ENCODE measurements around the gene PRRG4.
"Not testable (repeated sequence)": the region's sequence is repeated elsewhere in the genome, so short reads cannot be mapped to it uniquely, and the experiment has no call there.

Gene PRRG4

DNA sequence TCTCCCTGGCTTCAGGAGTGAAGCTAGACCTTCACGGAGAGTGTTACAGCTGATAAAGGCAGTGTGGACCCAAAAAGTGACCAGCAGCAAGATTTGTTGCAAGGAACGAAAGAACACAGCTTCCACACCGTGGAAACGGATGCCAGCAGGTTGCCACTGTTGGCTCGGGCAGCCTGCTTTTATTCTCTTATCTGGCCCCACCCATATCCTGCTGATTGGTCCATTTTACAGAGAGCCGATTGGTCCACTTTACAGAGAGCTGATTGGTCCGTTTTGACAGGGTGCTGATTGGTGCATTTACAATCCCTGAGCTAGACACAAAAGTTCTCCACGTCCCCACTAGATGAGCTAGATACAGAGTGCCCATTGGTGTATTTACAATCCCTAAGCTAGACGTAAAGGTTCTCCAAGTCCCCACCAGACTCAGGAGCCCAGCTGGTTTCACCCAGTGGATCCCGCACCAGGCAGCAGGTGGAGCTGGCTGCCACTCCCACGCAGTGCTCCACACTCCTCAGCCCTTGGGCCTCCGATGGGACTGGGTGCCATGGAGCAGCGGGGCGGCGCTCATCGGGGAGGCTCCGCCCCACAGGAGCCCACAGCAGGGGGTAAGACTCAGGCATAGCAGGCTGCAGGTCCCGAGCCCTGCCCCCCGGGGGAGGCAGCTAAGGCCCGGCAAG, 58.1 kb downstream of the PRRG4 start:
- H3K9me3 Mint-ChIP-seq; H3K4me1 Mint-ChIP-seq; H3K27ac Mint-ChIP-seq; ATAC-seq; H3K4me3 Mint-ChIP-seq; DNase-seq (ENCODE audit: low spot score in 2 of 2): not testable (repeated sequence)
- peaks cover 13% of the 10 kb centered on the region for H3K36me3 Mint-ChIP-seq

- peaks cover 13% of the 10 kb centered on the region for H3K36me3 Mint-ChIP-seq
- not testable (repeated sequence) for H3K4me1 Mint-ChIP-seq; DNase-seq (ENCODE audit: low spot score in 2 of 2); H3K9me3 Mint-ChIP-seq; H3K4me3 Mint-ChIP-seq; H3K27ac Mint-ChIP-seq; ATAC-seq
Observed at GRCh38 chr11:32888384-32888710, 58.6 kb downstream of the PRRG4 start.

GRCh38 chr11:32888805-32889204, 59.1 kb downstream of the PRRG4 start:
- Mint-ChIP-seq H3K4me1 (peaks cover 12% of the 10 kb centered on the region), H3K36me3 (peaks cover 13% of the 10 kb centered on the region), H3K4me3 (no peak overlapping the region), H3K9me3 (no peaks in the 10 kb centered on the region), H3K27ac (no peak overlapping the region)
- ATAC-seq (no peak), DNase-seq (ENCODE audit: low spot score in 2 of 2) (no peak)

DNA sequence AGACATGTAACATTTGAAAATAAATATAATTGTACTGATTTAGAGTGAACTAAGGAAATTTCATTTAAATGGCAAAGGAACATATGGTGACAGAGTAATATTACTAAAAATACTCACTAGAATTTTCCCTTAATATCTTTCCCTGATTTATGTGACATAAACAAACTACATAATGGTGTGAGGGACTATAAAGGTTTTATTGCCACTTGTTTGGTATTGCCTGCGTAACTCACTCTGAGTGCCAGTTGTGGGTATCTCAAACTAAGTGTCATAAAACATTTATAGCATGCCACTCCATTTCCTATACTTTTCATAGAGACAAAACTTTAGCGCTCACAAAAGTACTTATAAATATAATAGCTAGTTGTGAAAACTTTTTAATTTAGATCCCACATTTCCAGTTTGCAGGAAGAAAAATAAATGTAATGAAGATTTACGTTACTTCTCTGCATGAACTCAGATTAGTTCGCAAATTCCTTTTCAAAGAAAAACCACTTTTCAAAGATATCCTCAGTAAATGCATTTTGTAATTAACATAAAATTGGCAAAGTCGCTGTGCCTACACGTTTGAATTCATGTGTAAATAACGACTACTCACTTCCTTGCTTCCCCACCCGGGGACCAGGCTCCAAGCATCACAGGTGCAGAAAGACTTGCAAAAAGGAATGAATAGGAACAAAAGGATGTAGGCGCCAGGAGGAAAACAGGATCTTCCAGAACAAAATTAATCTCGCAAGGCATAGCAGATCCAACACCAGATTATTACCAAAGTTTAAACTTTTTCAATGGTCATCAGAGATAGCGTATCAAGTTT, 61.3 kb downstream of the PRRG4 start:
- Mint-ChIP-seq H3K4me1 (peaks cover 19% of the 10 kb centered on the region), H3K9me3 (no peaks in the 10 kb centered on the region), H3K27ac (peak overlapping the region; percentile 93), H3K36me3 (peaks cover 13% of the 10 kb centered on the region), H3K4me3 (peak overlapping the region; percentile 91)
- DNase-seq (ENCODE audit: low spot score in 2 of 2) (no peak), ATAC-seq (no peak)

GRCh38 chr11:32891657-32892354, 62.1 kb downstream of the PRRG4 start:
- peak overlapping the region; percentile 93 for H3K27ac Mint-ChIP-seq
- peak overlapping the region; percentile 91 for H3K4me3 Mint-ChIP-seq
- peaks cover 13% of the 10 kb centered on the region for H3K36me3 Mint-ChIP-seq
- ATAC-seq (no peak), DNase-seq (ENCODE audit: low spot score in 2 of 2) (no peak)
- no peaks in the 10 kb centered on the region for H3K9me3 Mint-ChIP-seq
- peaks cover 19% of the 10 kb centered on the region for H3K4me1 Mint-ChIP-seq

GRCh38 chr11:32892355-32893092, 62.8 kb downstream of the PRRG4 start, which contains the start of gene QSER1:
QSER1 (plus strand) TSS chr11:32892811; CDS start chr11:32893126, 315 bp downstream.
- H3K27ac Mint-ChIP-seq = peak within 1 kb of the TSS; percentile 93
- H3K9me3 Mint-ChIP-seq = no peaks in the 10 kb centered on the region
- H3K4me3 Mint-ChIP-seq = peak within 1 kb of the TSS; percentile 91
- H3K4me1 Mint-ChIP-seq = peaks cover 22% of the 10 kb centered on the region
- peaks cover 13% of the 10 kb centered on the region for H3K36me3 Mint-ChIP-seq
- ATAC-seq = peak; percentile 80
- DNase-seq (ENCODE audit: low spot score in 2 of 2) = peak; percentile 47 to 82

GRCh38 chr11:32893093-32893342, 63.3 kb downstream of the PRRG4 start:
- no peak for ATAC-seq
- Mint-ChIP-seq H3K4me3 (peak overlapping the region; percentile 91), H3K4me1 (peaks cover 27% of the 10 kb centered on the region), H3K9me3 (no peaks in the 10 kb centered on the region), H3K36me3 (peaks cover 13% of the 10 kb centered on the region), H3K27ac (peak overlapping the region; percentile 92)
- DNase-seq (ENCODE audit: low spot score in 2 of 2) = no peak

GRCh38 chr11:32893343-32894148, 63.8 kb downstream of the PRRG4 start:
- Mint-ChIP-seq H3K36me3 (peaks cover 13% of the 10 kb centered on the region), H3K27ac (peak overlapping the region; percentile 92), H3K9me3 (no peaks in the 10 kb centered on the region), H3K4me3 (peak overlapping the region; percentile 91), H3K4me1 (peaks cover 27% of the 10 kb centered on the region)
- DNase-seq (ENCODE audit: low spot score in 2 of 2) = peak; percentile 36 to 81
- ATAC-seq = peak; percentile 68

DNA sequence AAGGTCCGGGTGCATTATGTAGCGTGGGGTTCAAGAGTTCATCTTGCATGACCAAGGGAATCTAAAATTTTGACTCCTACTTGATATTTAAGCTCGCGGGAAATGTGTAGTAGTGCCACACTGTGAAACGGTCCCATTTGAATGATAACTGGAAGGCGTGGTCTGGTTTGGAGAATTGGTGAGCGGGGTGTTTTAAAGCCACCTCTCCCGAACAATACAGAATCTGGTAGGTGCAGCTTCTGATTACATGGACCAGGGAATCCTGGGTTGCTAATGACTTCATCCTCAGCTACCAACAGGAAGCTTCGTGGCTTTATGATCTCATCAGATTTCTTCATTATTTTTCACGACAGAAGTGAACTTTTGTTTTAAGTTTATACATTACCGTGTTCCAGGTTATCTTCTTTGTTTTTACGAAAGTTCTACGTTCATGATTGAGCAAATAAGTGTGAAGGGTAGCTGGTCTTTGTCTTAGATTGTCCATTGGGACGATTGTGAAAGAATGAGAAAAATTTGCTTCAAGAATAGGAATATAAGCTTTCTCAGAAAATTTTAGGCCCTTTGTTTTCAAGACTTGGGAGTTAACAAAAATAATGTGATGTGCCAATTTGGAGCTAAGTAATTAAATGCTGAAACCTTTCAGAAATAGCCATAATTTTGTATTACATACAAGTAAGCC, 64.6 kb downstream of the PRRG4 start:
- Mint-ChIP-seq H3K36me3 (peaks cover 13% of the 10 kb centered on the region), H3K4me1 (peaks cover 27% of the 10 kb centered on the region), H3K27ac (peak overlapping the region; percentile 92), H3K4me3 (peak overlapping the region; percentile 91), H3K9me3 (no peaks in the 10 kb centered on the region)
- DNase-seq (ENCODE audit: low spot score in 2 of 2) (no peak), ATAC-seq (peak; percentile 8)

DNA sequence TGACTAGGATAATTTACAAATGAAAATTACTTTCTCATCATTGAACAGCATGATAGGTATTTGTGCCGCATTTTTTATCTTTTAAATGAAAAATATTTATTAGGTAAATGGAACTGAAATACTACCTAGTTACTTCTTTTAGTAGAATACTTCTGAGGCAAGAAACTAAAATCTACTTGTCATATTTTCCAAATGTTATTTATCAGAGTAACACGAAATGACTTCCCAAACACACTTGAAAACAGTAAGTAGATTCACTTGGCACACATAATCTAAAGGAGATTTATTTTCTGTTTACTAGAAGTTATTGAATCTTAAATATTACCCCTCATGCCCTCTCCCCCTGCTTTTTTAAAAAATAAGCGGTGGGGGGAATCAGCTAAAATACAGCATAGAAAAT, 65.2 kb downstream of the PRRG4 start:
- Mint-ChIP-seq H3K9me3 (no peaks in the 10 kb centered on the region), H3K4me1 (peaks cover 34% of the 10 kb centered on the region), H3K4me3 (no peak overlapping the region), H3K27ac (no peak overlapping the region), H3K36me3 (peaks cover 13% of the 10 kb centered on the region)
- DNase-seq (ENCODE audit: low spot score in 2 of 2) = no peak
- ATAC-seq = no peak

DNA sequence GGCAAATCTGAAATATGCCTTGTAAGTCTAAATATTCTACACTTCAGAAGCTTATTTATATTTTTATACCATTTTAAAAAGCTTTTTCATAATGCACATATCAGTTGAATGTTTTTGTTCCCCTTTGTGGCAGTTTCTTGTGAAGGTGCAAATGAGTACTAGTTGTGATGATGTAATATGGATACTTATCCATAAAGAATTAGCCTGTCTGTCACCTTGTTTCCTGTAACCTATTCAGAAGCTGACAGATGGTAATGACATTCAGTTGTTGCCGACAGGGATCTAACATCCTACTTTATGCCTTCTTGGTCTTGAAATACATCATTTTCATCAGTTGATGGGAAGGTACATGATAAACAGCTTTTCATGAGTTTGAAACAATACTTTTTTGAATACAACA, 65.7 kb downstream of the PRRG4 start:
- Mint-ChIP-seq H3K36me3 (peaks cover 13% of the 10 kb centered on the region), H3K4me3 (no peak overlapping the region), H3K4me1 (peaks cover 36% of the 10 kb centered on the region), H3K9me3 (no peaks in the 10 kb centered on the region), H3K27ac (no peak overlapping the region)
- DNase-seq (ENCODE audit: low spot score in 2 of 2) (no peak), ATAC-seq (no peak)

DNA sequence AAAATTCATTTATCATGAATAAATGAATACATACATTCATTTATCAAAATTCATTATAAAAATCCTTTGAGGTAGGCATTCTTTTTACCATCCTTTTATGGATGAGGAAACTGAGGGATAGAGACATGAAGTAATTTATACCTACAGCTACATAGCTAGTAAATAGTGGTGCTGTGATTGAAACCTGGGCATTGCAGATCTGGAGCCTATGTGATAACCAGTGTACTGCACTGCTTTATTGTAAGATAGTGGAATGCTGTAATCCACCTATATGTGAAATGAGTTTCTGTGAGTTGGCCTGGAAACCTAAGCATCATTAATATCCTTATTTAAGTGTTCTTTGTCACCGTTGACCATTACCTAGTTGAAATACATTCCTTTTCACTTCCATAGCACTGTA, 67.4 kb downstream of the PRRG4 start:
- H3K9me3 Mint-ChIP-seq = no peaks in the 10 kb centered on the region
- peaks cover 2% of the 10 kb centered on the region for H3K36me3 Mint-ChIP-seq
- H3K4me3 Mint-ChIP-seq = no peak overlapping the region
- DNase-seq (ENCODE audit: low spot score in 2 of 2) (no peak), ATAC-seq (no peak)
- H3K27ac Mint-ChIP-seq = no peak overlapping the region
- H3K4me1 Mint-ChIP-seq = peaks cover 29% of the 10 kb centered on the region

DNA sequence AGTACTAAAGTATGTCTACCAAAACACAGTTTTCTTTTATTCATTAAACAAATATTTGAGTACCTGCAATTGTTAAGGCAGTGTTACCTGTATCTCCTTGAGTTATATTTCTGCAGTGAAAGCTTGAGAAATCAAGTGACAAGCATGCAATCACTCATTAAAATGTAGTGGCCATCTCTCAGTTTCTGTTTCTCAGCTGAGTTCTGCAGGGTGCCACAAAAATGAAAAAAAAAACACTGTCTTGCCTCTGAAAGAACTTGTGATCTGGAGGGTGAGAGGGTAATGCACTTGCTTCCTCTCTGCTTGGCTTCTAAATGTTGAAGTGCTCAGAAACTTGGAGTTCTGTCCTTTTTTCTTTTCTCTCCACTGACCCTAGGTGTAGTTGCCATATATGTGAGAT, 69.7 kb downstream of the PRRG4 start:
- peaks cover 18% of the 10 kb centered on the region for H3K4me1 Mint-ChIP-seq
- H3K36me3 Mint-ChIP-seq = no peaks in the 10 kb centered on the region
- no peak for ATAC-seq
- no peak overlapping the region for H3K4me3 Mint-ChIP-seq
- H3K9me3 Mint-ChIP-seq = no peaks in the 10 kb centered on the region
- DNase-seq (ENCODE audit: low spot score in 2 of 2) = no peak
- H3K27ac Mint-ChIP-seq = no peak overlapping the region

- Mint-ChIP-seq H3K36me3 (no peaks in the 10 kb centered on the region), H3K4me3 (no peak overlapping the region), H3K9me3 (no peaks in the 10 kb centered on the region), H3K27ac (no peak overlapping the region), H3K4me1 (peaks cover 17% of the 10 kb centered on the region)
- DNase-seq (ENCODE audit: low spot score in 2 of 2) (no peak), ATAC-seq (no peak)
Observed at GRCh38 chr11:32902089-32902665, 72.5 kb downstream of the PRRG4 start.
